HG03060 (cell line): ENCODE measurements around the gene FGF14.

Experiments used
- ATAC-seq: cut with Tn5 transposase; IDR thresholded peaks from one replicate; pipeline ENCODE4 v1.9.1; 2021; ENCODE audit warnings: low read depth, moderate number of reproducible peaks; ENCODE audit not compliant: unreplicated experiment

FGF14 gene

DNA sequence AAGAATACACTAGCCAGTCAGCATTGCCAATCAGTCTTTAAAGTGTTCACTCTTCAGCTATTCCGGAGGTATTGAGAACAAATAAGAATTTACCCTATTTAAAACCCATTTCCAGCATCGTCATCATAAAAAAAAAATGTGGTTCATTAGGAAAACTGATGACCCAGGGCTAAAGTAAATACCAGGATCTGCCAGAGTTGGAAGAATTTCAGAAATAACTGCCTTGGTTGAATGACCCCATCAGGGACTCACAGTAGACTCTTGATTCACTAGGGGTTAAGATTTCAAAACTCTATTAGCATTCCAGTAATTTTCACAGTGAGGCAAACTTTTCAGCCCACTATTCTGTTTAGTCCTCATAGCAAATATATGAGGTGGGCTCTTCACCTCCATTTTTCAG is 572.4 kb downstream of the FGF14 start:
- no peak for ATAC-seq

DNA sequence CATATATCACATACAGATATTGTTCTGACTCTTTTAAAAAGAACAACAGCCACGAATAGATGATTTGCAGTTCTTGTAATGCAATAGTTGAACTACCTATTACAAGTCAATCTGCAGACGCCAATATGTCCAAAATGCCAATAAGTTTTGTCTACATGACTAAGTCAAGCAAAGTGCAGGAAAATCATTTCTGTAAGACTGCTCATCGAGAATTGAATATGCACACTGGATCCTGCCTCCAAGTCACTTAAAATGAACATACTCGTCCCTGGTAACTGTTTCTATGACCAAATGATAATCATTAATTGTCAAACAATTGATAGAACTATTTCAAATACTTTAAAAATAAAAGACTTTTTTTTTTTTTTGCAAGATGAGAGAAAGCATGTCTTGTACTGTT is 573.7 kb downstream of the FGF14 start:
- ATAC-seq = no peak

GRCh38 chr13:101817898-101818297 is 584.0 kb downstream of the FGF14 start:
- no peak for ATAC-seq

GRCh38 chr13:101811881-101812280 is 590.0 kb downstream of the FGF14 start:
- no peak for ATAC-seq

GRCh38 chr13:101811284-101811839 is 590.5 kb downstream of the FGF14 start:
- no peak for ATAC-seq

DNA sequence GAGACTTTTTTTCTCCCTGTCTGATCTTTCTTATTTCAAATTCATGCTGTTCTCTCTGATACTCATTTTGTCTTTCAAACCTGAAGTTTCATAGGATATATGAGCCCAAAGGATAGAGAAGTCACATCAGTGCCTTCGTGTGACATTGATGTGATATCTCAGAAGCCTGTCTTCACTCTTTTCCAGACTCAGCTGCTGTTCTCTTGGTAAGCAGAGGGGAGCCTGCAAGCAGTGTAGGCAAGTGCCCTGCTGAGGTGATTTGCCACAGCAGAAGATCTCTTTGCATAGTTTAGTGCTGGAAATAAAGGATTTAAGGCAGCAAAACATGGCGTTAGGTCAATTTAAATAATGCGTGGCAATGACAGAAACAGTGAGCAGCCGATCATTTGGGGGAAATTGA is 602.7 kb downstream of the FGF14 start:
- no peak for ATAC-seq

GRCh38 chr13:101798437-101798836 is 603.4 kb downstream of the FGF14 start:
- no peak for ATAC-seq

DNA sequence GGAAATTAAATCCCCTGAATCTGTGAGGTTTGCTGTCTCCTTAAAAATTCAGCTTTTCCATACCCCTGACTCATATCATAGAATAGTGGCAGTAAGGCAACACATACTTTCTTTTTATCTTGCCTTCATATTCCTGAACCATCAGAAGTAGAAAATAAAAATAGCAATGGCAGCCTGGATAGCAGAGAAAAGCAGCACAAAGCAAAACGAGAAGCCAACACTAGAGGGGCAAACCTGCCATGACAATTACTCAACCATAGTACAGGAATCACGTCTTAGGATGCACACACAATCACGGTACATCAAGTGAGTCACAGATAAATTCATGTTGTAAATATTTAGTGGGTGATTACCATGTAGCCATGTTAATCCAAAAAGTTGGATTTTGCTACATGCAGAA is 606.4 kb downstream of the FGF14 start:
- ATAC-seq = no peak

DNA sequence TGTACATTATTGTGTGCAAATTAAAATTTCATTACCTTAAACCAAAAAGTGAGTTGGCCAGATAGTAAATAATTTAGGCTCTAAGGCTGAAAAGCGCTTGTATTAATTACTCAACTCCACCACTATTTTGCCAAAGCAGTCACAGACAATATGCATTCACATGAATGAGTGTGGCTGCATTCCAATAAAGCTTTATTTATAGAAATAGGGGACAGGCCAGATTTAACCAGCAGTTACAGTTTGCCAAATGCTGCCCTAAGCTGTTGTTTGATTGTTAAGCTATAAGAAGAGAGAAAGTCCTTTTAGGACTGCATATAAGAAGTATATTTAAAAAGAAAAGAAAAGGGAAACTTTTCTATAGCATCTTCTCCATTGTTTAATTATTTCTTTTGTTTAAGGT is 606.8 kb downstream of the FGF14 start:
- no peak for ATAC-seq

DNA sequence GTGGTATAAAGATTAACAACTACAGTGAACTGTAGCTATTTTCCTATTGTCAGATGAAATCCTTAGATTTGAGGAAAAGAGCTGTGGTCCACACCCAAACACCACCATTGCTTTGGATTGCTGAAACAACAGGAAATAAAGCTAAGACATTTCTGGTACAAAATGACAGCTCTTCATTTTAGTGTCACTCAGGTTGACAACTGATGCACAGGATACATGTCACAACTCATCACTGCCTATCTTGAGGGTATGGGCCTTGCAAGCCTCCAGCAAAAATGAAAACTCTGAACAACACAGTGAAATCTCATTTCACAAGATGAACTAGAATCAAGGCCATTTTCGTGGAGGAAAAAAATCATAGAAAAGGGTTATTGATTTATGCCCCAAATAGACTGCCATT is 609.7 kb downstream of the FGF14 start:
- no peak for ATAC-seq

- no peak for ATAC-seq
Measured at GRCh38 chr13:101785858-101786257, 616.0 kb downstream of the FGF14 start.

DNA sequence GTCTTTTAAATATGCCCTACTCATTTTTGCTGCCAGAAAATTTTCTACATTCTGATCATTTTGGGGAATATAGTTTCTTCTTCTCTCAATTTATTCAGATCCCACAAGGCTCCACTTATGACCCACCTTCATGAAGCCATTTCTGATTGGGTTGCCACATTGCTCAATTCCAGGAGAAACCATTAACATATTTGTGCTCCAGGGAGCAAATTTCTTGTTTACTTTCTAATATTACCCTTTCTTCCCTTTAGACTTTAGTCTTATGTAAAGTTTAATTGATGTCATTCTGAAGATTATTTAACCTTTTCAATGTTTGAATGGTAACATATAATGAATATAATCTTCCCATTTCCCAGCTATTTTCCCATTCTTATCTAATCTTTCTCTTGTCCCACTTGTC is 617.5 kb downstream of the FGF14 start:
- no peak for ATAC-seq

DNA sequence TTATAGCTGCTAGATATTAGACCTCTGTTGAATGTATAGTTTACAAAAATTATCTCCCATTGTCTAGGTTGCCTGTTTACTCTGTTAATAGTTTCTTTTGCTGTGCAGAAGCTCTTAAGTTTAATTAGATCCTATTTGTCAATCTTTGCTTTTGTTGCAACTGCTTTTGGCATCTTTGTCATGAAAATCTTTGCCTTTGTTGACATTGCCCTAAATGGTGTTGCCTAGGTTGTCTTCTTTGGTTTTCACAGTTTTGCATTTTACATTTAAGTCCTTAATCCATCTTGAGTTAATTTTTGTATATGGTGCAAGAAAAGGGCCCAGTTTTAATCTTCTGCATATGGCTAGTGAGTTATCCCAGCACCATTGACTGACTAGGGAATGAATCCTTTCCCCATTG is 618.3 kb downstream of the FGF14 start:
- no peak for ATAC-seq

- ATAC-seq = no peak
Measured at GRCh38 chr13:101780211-101780610, 621.6 kb downstream of the FGF14 start.

DNA sequence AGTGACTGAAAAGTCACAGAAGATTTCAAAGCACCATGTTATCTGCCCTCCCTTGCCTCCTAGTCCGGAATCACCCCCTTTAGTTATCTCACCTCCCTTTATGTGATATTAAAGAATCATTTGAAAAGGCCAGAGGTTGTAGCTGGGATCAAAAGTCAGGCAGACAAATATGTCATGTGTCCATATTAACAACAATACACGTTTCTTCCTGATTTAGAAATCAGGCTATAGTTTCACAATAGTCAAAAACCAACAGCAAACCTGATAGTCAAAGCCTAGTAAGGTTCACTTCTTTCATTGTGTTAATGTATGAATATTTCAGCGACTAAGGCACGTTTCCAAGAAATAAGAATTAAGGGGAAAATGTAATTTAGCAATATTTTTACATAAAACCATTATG is 622.7 kb downstream of the FGF14 start:
- no peak for ATAC-seq

GRCh38 chr13:101775267-101775666 is 626.6 kb downstream of the FGF14 start:
- ATAC-seq = no peak

DNA sequence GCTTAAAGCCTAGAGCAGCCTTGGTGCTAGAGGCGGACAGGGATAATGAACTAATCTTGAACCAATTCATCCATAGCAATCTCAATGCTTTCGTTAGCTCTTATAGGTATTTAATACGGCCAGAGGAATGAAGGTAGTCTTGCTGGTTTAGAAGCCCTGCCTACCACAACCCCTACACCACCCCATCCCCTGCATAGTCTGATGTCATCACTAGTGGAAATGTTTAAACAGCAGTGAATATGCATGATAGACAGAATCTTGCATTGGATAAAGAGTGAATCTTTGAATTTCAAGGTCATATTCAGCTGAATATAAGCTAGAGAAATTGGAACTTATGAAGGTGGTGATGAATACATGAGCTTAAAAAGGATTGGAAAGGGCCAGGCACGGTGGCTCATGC is 627.5 kb downstream of the FGF14 start:
- ATAC-seq = no peak

GRCh38 chr13:101773062-101773461 is 628.8 kb downstream of the FGF14 start:
- ATAC-seq = no peak

DNA sequence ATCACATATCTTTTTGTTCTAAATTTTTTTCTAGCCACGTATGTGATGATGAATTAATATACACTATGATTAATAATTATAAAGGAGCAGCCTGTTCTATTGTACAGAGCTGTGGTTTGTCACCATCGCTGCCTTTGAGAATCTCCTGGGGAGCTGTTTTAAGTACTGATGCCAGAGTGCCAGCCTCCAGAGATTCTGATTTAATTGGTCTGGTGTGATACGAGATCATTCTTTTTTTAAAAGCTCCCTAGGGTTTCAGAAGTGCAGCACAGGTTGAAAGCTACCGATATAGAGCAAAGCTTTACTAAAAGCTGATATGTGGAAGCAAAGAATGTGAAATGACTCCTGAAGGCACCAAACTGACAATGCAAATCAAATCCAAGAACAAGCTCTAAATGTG is 634.7 kb downstream of the FGF14 start:
- ATAC-seq = no peak

- ATAC-seq = no peak
Measured at GRCh38 chr13:101763191-101763590, 638.7 kb downstream of the FGF14 start.

DNA sequence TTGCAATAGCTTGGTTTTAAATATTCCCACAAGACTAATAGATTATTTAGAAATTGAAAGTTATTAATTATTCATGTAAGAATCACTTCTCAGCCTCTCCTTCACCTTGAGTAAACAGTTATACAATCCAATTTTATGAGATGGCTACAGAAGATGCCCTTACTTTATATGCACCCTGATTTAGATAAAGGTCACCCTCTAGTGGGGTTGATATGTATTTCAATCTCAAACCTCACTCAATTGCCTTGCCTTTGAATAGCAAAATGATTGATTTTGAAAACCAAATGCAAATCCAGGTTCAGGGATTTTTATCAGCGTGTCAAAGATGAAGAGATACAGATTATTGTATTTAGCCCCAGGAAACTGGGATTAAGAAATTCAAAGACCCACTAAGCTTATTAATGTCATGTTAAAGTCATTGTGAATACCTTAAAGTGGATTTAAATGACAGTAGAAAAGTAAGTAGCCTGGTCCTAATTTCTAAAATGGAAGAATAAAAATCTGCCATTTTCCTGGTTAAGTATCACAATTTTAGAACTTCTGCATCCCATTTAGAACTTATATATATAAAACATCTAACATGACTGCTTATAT is 644.3 kb downstream of the FGF14 start:
- peak; percentile 66 for ATAC-seq

DNA sequence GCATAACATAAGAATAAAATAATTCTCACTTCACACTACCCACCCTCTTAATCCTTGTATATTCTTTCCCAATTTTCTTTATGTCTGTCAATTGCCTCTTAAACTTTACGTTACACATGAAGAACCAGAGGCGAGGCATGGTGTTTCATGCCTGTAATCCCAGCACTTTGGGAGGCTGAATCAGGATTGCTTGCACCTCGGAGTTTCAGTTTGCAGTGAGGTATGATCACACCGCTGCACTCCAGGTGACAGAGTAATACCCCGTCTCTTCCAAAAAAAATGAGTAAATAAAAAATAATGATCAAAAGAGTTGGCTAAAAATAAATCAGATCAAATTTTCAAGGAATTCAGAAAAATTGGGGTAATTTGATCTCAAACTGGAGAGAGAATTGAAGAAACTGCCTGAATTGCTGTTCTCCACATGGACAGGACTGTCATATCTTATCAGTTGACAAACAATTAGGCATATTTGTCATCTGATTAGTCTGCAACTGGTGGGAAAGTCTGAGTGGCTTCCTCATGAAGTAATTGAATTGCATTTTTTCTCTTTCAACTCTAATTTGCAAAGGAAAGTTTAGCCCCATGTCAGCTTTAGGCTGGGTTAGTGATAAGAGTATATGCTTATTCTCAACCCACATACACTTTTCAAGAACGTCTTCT is 646.5 kb downstream of the FGF14 start:
- no peak for ATAC-seq
